HG03097 (cell line): ENCODE measurements around the gene CNPPD1.
A peak's percentile ranks its signal among the peaks of the same experiment; 100 is the strongest.

ENCODE experiments used
- ATAC-seq: cut with Tn5 transposase; IDR thresholded peaks from one replicate; pipeline ENCODE4 v1.9.1; 2021; ENCODE audit not compliant: unreplicated experiment, low FRiP score

Gene CNPPD1

GRCh38 chr2:219181531-219181930 lies 4.8 kb upstream of the CNPPD1 start:
- ATAC-seq: no peak

- no peak for ATAC-seq
These were observed 4.2 kb upstream of the CNPPD1 start for GRCh38 chr2:219180961-219181360.

GRCh38 chr2:219179601-219180465 lies 3.1 kb upstream of the CNPPD1 start:
- no peak for ATAC-seq

GRCh38 chr2:219178377-219179175 lies 1.9 kb upstream of the CNPPD1 start:
- ATAC-seq: peak; percentile 5

- ATAC-seq: peak; percentile 35
These were observed 1.0 kb upstream of the CNPPD1 start, which contains the start of gene RETREG2 for GRCh38 chr2:219177552-219178376. Gene RETREG2, plus strand, starts transcription at chr2:219178275. Its CDS starts 78 bp downstream, at chr2:219178353.

- no peak for ATAC-seq
These were observed 552 bp downstream of the CNPPD1 start for GRCh38 chr2:219175928-219176817.

GRCh38 chr2:219175486-219175885 lies 1.2 kb downstream of the CNPPD1 start:
- ATAC-seq: no peak

- ATAC-seq: no peak
These were observed 1.9 kb downstream of the CNPPD1 start for GRCh38 chr2:219174801-219175200.

GRCh38 chr2:219174146-219174545 lies 2.6 kb downstream of the CNPPD1 start:
- no peak for ATAC-seq

- no peak for ATAC-seq
These were observed 3.5 kb downstream of the CNPPD1 start for GRCh38 chr2:219173176-219173575.

- no peak for ATAC-seq
These were observed 4.2 kb downstream of the CNPPD1 start for GRCh38 chr2:219172231-219173154.

- no peak for ATAC-seq
These were observed 5.5 kb downstream of the CNPPD1 start for GRCh38 chr2:219171231-219171651.

GRCh38 chr2:219169930-219170654 lies 6.6 kb downstream of the CNPPD1 start, which contains the start of gene SLC23A3:
Gene SLC23A3, minus strand, starts transcription at chr2:219170029. Its CDS starts 45 bp downstream, at chr2:219169984.
- no peak for ATAC-seq

- no peak for ATAC-seq
These were observed 7.8 kb downstream of the CNPPD1 start for GRCh38 chr2:219168932-219169331.

GRCh38 chr2:219168526-219168925 lies 8.2 kb downstream of the CNPPD1 start:
- ATAC-seq: no peak

GRCh38 chr2:219167997-219168396 lies 8.7 kb downstream of the CNPPD1 start:
- ATAC-seq: no peak

GRCh38 chr2:219165058-219165911 lies 11.4 kb downstream of the CNPPD1 start:
- ATAC-seq: no peak
